HG03565 (cell line): Measurements from ENCODE around the gene QKI.
A peak's percentile ranks its signal among the peaks of the same experiment; 100 is the strongest.
"Not testable (repeated sequence)": the region's sequence is repeated elsewhere in the genome, so short reads cannot be mapped to it uniquely, and the experiment has no call there.

Experiments used
- ATAC-seq: cut with Tn5 transposase; IDR thresholded peaks from one replicate; pipeline ENCODE4 v1.9.1; 2021; ENCODE audit warnings: mild to moderate bottlenecking, moderate library complexity; ENCODE audit not compliant: unreplicated experiment

QKI gene

DNA sequence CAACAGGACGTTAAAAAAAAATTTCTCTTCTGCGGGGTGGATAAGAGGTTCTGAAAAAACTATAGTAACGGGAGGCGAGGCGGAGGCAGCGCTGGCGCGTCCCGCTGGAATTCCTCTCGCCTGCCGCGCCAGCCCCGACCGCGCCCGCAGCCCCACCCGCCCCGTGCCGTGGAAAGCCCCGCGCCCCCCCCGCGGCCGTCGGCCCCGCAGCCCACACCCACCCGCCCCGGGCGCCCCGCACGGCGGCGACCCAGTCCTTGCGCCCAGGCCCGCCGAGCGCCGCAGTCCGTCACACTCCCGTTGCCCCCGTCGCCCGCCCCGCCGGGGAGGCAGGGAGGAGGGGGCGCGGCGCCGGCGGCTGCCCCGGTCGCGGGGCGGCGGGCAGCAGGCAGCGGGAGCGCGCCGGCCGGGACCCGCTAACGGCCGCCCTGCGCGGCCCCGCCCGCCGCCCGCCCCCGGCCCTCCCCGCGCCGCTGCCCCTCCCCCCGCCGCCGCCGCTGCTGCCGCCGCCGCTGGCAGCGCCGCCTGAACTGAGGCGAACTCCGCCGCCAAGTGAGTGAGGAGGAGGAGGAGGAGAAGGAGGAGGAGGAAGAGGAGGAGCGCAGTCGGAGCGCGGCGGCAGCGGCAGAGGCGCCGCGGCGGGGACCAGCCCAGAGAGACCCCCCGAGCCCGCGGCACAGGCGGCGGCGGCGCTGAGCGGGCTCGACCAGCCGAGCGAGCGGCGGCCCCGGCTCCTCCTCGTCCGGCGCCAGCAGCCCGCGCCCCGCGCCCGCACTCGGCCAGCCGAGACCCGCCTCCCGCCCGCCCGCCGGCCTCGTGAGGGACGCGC is at the start of gene QKI:
QKI (plus strand) TSS at position 602 of the 829 bp plus-strand sequence. CDS start 476 bp downstream, outside the sequence.
- peak; percentile 25 for ATAC-seq

DNA sequence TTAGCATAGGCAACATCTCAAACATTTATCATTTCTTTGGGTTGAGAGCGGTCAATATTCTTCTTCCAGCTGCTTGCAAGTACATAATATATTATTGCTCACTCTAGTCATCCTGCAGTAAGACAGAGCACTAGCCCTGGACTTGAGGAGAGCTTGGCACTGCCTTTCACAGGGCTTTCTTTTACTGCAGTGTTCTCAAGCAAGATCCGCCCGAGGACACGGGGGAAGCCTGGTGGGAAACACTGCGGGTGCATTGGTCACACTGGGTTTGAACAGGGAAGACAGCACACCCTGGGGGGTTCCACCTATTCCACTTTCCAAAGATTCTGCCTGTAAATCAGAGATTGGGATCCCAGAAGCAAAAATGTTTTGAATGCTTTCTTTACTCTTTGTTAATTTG is 48.2 kb upstream of the QKI start:
- no peak for ATAC-seq

DNA sequence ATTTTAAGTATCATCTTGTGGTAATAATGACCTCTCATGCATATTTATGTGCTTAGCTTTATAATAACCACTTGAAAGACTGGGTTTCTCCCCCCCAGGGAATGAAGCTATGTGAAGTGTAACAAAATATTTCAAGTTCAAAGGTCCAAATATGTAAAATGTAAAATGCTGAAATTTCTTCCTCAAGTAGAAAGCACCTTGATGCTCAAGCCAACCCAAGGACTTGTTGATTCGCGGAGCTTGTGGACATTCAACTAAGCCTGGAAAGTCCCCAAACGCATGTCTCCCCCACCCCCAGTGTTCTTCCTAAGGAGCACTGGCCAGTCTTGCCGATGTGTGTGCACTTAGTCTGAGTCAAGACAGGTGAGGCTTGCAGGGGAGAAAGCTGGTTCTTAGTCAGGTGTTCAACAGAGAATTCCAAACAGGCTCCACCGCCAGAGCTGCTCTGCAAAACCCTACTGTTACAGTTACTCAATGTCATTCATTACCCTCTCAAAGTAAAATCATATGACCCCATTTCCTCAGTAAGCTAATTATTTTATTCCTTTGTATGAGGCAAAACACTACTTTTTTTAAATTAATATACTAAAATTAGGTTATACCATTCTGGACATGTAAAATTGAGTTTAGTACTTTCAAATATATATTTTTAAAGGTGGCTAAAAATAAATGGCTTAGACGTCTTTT is 46.9 kb upstream of the QKI start:
- ATAC-seq: no peak

DNA sequence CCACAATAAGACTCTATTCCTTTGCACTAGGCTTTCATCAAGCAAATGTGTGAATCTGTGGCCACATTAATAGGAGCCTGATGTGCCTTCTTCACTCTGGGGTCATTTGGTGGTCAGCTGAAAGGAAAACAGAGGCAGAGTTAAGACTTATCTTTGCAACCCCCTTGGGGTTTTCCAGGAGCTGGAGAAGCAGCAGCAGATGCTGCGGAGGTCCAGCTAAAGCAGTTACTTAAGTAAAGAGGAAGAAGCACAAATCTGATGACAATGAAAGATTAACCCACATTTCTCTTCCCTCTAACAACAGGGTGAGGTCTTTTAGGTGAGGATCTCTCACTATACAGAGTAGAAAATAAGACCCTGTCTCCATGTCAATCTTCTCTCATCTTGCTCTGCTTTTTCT is 45.4 kb upstream of the QKI start:
- no peak for ATAC-seq

DNA sequence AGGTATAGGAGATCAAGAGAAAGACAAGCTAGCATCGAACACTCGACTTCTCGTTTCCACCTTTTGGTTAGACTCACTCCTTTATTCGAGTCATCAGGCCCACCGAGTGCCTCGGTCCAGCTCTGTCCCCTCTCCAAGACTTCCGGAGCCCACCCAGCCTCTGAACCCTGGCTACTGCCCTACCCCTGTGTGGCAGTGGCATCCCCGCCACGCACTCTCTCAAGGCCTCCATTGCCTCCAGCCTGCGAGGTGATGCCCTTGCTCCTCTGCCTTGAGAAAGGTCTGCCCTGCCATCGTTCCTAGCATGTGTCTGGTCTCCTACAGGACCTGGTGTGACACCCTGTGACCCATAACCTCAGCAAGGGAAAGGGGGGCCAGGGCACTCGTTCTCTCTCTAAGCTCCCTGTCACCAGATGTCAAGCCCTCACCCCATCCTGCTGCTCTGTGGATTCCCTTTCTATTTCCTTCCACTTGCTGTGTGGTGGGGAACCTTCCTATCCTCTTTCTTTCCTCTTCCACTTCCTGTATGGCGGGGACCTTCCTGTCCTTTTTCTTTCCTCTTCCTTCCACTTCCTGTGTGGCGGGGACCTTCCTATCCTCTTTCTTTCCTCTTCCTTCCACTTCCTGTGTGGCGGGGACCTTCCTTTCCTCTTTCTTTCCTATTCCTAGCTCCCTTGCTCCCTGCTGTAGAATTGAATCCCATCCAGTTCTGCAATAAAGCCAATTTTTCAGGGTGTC is 44.7 kb upstream of the QKI start:
- ATAC-seq: no peak

DNA sequence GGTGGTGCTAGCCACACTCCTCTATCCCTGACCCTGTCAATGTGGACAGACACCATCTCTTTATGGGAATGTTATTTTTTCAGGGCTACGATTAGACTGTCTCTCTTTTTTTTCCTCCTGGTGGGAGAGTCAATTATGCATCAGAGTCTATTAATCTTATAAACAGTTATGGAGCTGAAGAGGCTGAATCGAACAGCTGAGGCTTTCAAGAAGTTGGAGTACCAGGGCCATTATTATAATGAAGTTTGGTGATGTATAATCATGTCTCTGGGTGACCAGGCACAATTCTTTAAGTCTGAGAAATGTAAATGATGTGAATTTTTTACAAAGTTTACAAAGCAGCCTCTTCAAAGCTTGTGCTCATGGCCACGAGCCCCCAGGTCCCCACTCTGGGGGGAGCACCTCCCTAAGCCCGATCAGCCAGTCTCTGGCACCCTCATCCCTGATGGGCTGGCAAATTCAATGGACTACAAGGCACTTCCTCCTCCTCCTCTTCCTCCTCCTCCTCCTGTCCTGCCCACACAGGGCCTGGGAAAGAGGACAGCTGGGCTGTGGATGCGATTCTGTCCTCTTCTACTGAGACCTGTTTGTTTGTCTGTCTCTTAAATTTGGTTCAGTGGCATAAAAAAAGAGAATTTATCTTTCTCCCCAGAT is 43.9 kb upstream of the QKI start:
- no peak for ATAC-seq

DNA sequence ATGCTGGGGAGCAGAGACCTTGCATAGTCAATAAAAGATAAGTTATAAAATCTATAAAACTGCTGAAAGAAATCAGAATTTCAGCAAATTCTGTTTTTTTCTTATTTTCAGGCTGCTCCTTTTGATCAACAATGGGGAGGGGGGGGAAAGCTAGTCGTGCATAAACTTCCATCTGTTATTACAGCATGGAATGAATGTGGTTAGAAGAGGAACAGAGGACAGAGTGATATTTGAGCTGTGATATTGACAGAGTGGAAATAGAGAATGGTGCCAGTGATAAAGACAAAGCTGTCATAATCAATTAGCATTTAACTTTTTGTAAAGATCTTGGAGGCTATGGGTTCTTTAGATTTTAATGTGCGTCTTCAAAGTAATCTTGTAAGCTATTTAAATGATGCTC is 43.4 kb upstream of the QKI start:
- ATAC-seq: no peak

DNA sequence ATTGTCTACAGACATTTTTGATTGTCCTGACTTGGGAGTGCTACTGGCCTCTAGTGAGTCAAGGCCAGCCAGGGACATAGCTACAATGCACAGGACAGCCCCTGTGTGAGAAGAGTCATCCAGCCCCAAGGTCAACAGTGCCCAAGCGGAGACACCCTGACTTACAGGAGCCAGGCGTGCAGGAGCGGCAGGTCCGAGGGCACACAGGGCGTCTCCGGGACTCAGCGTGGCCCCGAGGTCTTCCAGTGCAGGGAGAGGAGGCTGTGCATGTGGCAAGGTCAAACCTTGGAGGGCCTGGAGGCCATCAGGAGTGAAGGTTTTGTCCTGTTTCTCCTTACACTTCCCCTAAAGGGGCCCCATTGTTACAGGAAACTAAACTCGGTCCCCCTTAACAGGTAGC is 41.3 kb upstream of the QKI start:
- ATAC-seq: no peak

DNA sequence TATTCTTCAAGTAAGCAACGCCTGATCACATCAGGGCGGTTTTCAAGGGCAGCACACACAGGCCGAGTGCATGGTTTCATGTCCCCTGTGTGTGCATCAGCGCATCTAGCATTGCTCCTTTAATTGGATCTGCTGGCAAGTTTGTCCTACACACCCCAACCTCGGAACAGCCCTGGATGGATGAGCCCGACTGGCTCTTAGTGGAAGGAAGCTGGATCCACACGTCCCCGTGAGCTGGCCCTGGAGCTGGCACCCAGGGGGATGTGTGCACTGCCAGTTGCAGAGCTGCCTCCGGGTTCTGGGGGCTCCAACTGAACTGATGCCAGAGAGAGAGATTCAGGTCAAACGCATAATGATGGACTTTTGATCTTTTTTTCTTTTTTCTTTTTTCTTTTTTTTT is 39.2 kb upstream of the QKI start:
- ATAC-seq: no peak

DNA sequence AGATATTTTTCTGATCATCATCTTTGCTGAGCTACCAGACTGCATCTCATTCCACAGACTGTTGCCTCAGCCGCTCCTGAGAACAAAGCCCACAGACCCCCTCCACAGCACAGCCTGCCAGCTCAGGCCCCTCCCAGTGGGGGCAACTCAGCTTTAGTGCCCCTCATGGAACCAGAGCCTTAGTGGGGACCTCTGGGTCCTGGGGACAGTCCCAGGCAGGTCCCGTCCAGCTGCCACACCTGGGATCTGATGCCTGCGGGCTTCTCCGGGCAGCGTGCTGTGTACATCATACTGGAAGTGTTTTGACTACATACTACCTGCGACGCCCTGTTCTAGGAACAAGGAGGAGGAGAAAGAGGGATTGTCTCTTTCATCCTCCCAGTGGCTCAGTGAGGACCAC is 38.3 kb upstream of the QKI start:
- no peak for ATAC-seq

DNA sequence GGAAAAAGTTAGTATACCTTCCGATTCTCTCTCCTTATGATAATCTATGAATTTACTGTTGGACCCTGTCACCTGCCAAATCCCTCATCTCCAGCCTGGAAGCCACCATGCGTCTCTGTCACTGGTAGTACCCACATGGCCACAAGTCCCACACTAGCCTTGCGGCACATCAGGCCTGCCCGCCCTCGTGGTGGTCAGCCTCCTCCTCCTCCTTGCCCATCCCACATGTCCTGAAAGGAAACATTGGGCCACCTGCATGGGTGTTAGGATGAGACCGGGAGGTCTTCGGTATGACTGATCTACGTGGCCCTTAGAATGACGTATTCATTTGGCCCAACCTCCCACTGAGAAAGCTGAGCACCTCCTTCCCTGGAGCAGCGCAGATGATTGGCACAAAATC is 37.0 kb upstream of the QKI start:
- ATAC-seq: no peak

DNA sequence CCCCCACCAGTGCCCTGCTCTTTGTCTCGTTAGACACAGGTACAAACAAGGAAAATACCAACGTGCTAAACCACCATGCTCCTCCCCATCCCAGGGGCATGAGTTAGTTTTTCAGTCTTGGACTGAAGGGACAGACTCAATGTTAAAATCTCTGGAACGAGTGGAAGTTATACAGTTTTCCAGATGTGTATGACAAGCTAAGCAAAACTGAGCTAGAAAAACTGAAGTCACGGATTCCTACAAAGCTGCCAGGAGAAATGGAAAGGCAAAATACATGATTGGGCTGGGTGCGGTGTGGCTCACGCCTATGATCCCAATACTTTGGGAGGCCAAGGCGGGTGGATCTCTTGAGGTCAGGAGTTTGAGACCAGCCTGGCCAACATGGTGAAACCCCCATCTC is 34.3 kb upstream of the QKI start:
- no peak for ATAC-seq

DNA sequence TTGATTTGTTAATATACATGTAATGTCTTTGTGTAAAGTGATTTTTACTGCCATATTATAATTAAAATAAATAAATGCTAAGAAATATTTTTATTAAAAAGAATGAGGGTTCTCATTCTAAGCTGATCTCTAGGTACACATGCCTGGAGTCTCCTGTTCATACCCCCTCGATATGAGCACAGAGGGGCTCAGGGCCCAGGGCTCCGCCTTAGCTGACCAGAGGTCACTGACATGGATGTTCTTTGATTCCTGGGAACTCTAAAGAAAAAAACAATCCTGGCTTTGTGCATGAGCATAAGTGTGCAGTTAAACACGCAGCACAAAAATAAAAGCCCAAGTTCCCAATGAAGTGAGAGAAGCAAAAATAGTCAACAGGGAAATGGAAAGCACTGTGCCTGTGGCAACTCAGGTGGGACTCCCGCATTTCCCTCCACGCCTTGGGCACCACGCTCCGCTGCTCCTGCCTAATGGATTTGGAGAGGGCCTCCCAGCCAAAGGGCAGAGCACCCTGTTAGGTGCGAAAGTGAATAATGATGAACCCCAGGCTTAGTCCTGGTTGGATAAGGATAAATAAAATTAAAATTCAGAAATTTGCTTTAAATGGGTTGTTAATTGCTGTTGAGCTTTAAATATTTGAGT is 33.3 kb upstream of the QKI start:
- no peak for ATAC-seq

DNA sequence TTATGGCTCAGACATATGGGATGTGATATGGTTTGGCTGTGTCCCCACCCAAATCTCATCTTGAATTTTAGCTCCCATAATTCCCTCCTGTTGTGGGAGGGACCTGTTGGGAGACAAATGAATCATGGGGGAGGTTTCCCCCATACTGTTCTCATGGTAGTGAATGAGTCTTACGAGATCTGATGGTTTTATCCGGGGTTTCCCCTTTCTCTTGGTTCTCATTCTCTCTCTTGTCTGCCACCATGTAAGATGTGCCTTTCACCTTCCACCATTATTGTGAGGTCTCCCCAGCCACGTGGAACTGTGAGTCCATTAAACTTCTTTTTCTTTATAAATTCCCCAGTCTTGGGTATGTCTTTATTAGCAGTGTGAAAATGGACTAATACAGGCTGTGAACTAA is 31.1 kb upstream of the QKI start:
- not testable (repeated sequence) for ATAC-seq

DNA sequence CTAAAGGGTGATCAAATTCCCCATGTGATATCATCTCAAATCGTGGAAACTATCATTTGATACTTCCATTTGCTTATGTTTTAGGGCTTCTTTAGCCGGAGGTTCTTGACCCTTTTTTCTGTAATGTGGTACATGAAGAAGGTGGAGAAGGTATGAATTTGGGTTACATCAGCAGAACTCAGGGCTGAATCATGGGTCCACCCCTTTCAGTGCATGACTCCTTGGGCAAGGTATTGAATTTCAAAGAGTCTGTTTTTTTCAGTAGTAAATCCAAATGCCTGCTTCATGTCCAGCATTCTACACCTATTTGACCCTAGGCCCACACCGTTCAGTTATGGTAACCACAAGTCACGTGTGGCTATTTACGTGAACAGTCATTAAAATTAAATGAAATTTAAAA is 30.6 kb upstream of the QKI start:
- no peak for ATAC-seq

DNA sequence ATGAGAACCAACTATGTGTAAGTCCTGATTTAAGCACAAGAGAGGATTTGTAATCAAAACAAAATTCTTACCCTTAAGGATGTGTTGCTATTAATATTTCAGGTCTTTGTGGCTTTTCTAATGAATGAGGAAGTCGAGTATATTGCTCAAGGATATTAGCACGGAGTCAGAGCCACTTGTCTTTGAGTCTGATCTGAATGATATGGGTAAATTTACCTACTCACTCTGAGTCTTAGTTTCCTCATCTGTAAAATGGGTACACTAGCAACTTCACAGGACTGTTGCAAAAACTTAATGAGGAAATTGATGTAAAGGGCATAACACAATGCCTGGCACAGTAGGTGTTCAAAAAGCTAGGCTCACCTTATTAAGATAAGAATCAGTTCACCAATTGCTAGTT is 30.0 kb upstream of the QKI start:
- ATAC-seq: no peak

DNA sequence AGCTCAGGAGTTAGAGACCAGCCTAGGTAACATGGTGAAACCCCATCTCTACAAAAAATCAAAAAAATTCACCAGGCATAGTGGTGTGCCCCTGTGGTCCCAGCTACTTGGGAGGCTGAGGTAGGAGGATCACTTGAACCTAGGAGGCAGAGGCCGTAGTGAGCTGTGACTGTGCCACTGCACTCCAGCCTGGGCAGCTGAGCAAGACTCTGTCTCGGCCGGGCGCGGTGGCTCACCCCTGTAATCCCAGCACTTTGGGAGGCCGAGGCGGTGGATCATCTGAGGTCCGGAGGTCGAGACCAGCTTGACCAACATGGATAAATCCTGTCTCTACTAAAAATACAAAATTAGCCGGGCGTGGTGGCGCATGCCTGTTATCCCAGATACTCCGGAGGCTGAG is 29.0 kb upstream of the QKI start:
- not testable (repeated sequence) for ATAC-seq

DNA sequence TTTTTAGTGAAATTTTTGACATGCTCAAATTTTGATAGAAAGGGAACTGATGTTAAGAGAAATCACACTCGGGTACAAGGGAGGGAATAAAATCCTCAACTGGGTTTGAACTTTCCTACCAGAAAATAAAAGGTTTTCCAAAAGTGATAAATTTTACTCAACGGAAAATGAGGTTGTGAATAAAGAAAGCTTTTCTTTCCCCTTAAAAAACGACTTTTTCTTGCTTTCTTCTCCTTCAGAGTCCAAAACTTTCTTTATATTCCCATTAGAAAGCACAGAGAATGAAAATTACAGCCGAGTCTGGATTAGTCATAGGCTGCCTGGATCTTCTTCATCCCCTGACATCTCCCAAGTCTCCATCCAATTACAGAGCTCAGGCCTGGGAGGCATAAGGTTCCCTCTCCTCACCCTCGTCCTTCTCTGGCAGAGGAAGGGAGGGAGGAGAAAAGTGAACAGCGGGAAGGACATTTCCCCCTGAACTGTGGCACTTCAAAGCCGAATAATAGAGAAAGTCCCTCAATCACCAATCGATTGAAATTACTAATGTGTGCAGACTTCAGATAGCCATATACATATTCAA is 28.1 kb upstream of the QKI start:
- ATAC-seq: no peak

DNA sequence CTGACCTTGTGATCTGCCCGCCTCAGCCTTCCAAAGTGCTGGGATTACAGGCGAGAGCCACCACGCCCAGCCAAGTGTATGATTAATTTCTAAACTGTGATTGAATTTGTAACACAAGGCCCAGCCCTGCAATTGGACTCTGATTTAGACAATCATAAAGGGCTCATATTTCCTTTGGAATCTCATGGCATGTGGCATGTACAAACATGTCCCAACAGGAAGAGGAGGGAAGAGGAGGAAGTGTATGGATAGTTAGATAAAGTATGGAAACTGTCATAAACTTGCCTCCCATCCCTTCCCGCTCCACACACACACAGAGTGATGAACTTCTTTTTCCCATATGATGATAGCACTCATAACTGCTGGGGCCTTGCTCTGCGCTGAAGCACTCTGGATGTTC is 27.2 kb upstream of the QKI start:
- no peak for ATAC-seq

DNA sequence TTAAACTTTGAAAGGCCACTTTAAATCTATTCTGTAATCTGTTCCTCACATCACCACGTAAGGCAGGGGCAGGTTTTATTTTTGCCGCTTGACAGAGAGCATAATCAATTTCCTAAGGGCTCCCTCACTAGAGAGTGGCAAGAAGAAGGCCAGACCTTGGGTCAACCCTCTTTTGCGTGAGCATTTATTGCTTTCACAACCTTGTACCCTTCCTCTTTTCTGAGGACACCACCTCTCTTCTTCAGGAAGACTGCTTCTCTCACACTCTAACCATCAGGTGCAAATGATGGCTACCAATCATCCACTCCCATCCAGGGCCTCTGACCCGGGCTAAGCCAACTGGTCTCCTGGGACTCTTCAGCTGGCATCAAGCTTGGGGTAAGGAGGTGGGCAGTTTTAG is 25.2 kb upstream of the QKI start:
- ATAC-seq: no peak

DNA sequence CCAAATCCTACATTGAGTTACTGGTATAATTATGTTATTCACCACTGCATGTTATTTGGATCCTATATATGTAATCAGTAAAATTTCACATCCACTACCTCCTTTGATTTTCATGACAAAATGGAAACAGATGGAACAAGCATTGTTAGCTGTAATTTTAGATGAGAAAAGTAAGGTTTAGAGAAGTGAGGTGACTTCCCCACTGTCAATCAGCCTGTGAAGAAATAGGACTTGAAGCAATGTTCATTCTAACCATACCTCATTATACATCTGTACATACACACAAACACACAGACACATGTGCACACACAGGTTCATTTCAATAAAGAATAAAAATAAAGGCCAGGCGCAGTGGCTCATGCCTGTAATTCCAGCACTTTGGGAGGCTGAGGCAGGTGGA is 23.7 kb upstream of the QKI start:
- ATAC-seq: no peak
